ENCODE measurements around the gene ACP1.

- TF ChIP-seq CTCF (IDR thresholded peaks at IDR 0.05; ENCODE audit: insufficient read depth, low read length, poor library complexity, severe bottlenecking) (no peak), EZH2phosphoT487 (conservative IDR thresholded peaks at IDR 0.05; ENCODE audit: low read length) (no peak)
These were observed 11.5 kb upstream of the ACP1 start for GRCh38 chr2:253202-253638.
